WI38 (cell line): ENCODE data around the gene TBCK.

Source experiments
- H3K4me3 ChIP-seq: 2 replicates; pipeline ENCODE4 v1.5.1; 2011; ENCODE audit warnings: low read depth, mild to moderate bottlenecking, control low read depth, low read length
- TF ChIP-seq, protein P1 (sequence below): IDR thresholded peaks from 2 replicates; pipeline ENCODE4 v1.5.1; 2012; ENCODE audit warnings: low read depth, mild to moderate bottlenecking, control low read depth, low read length

The TBCK gene

GRCh38 chr4:106264331-106264728 is 51.7 kb downstream of the TBCK start:
- no peak overlapping the region for H3K4me3 ChIP-seq
- TF ChIP-seq, protein P1, sequence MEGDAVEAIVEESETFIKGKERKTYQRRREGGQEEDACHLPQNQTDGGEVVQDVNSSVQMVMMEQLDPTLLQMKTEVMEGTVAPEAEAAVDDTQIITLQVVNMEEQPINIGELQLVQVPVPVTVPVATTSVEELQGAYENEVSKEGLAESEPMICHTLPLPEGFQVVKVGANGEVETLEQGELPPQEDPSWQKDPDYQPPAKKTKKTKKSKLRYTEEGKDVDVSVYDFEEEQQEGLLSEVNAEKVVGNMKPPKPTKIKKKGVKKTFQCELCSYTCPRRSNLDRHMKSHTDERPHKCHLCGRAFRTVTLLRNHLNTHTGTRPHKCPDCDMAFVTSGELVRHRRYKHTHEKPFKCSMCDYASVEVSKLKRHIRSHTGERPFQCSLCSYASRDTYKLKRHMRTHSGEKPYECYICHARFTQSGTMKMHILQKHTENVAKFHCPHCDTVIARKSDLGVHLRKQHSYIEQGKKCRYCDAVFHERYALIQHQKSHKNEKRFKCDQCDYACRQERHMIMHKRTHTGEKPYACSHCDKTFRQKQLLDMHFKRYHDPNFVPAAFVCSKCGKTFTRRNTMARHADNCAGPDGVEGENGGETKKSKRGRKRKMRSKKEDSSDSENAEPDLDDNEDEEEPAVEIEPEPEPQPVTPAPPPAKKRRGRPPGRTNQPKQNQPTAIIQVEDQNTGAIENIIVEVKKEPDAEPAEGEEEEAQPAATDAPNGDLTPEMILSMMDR = no peak

GRCh38 chr4:106263594-106264330 is 52.2 kb downstream of the TBCK start:
- no peak overlapping the region for H3K4me3 ChIP-seq
- TF ChIP-seq, protein P1 = no peak

GRCh38 chr4:106261980-106262379 is 54.0 kb downstream of the TBCK start:
- TF ChIP-seq, protein P1 = no peak
- no peak overlapping the region for H3K4me3 ChIP-seq

- TF ChIP-seq, protein P1 = no peak
- no peak overlapping the region for H3K4me3 ChIP-seq
These were observed 57.6 kb downstream of the TBCK start for GRCh38 chr4:106258145-106259045.

- TF ChIP-seq, protein P1 = no peak
- H3K4me3 ChIP-seq = no peak overlapping the region
These were observed 59.8 kb downstream of the TBCK start for GRCh38 chr4:106256190-106256589.

- TF ChIP-seq, protein P1 = no peak
- no peak overlapping the region for H3K4me3 ChIP-seq
These were observed 60.8 kb downstream of the TBCK start for GRCh38 chr4:106255195-106255594.
